K562 (cell line): ENCODE data around the gene RBM19. TPM values are rescaled to one million over a fixed set of nuclear protein-coding genes. Genes with fewer than 3 reads are reported as not detected.

Source experiments
- ATAC-seq: fragments of 200-7000 bp; cut with Tn5 transposase; 3 replicates; pipeline ENCODE4 v1.9.1; 2020; ENCODE audit warnings: moderate library complexity
- BruUV-seq: library from RNA; stranded (reverse); fragments of 400-500 nt; replicated peaks from 2 replicates; lab custom pipeline; 2021; lab: Mats Ljungman, UMichigan
- CTCF ChIA-PET: fragments of 300-600 bp; formaldehyde crosslinking; extraction: SDS; loops from one replicate; lab custom pipeline; 2021; ENCODE audit warnings: low intra/inter-chr PET ratio; lab: Yijun Ruan, JAX
- POLR2A ChIA-PET: fragments of 300-600, 350-650 bp; sonication (Branson Sonifier 250); formaldehyde crosslinking; extraction: SDS; loops from one replicate; lab custom pipeline; 2021; ENCODE audit warnings: antibody characterized with exemption, inconsistent platforms; lab: Yijun Ruan, JAX
- DNase-seq, 4 experiments: peaks; one replicate each; pipeline versions ENCODE4 v3.0.0 to v3.0.0-alpha.2; 2011 to 2018; ENCODE audit warnings: low spot score in 3 of 4, mixed read lengths in 3 of 4; ENCODE audit errors: extremely low read depth in 1 of 4
- FAIRE-seq: peaks from 2 replicates; lab custom pipeline; 2011; peaks lifted over from hg19 to GRCh38; lab: Jason Lieb, UNC
- H2AFZ ChIP-seq: 2 replicates; pipeline ENCODE4 v1.6.0; 2011; ENCODE audit warnings: low read depth, low read length, control low read depth, inconsistent platforms
- H3K27ac ChIP-seq: fragments of 200-600 bp; 3 replicates; pipeline ENCODE4 v1.8.0; 2011; ENCODE audit warnings: low read depth, mild to moderate bottlenecking, control low read depth, inconsistent platforms, low read length, moderate library complexity, mixed read lengths; ENCODE audit errors: extremely low read depth
- H3K27me3 ChIP-seq, 2 experiments: fragments of 300-600 bp in 1 of 2; 2 replicates in 1 of 2; 3 replicates in 1 of 2; pipeline versions ENCODE4 v1.6.0 to v1.8.0; 2011; ENCODE audit warnings: inconsistent platforms in 2 of 2, low read length in 2 of 2, mild to moderate bottlenecking in 1 of 2, mixed read lengths in 1 of 2, moderate library complexity in 1 of 2; ENCODE audit not compliant: control insufficient read depth in 2 of 2, insufficient read depth in 2 of 2
- H3K36me3 ChIP-seq: fragments of 300-600 bp; 3 replicates; pipeline ENCODE4 v1.8.0; 2011; ENCODE audit warnings: mild to moderate bottlenecking, low read length, inconsistent platforms; ENCODE audit not compliant: control insufficient read depth, insufficient read depth
- H3K4me1 ChIP-seq, 2 experiments: fragments of 200-600 bp in 1 of 2; replicated peaks in 1 of 2; 2 replicates in 1 of 2; 3 replicates in 1 of 2; pipeline versions ENCODE4 v1.5.1 to v1.8.0; 2011; ENCODE audit warnings: inconsistent platforms in 2 of 2, low read length in 2 of 2, mild to moderate bottlenecking in 1 of 2, mixed read lengths in 1 of 2, moderate library complexity in 1 of 2; ENCODE audit not compliant: control insufficient read depth in 2 of 2, insufficient read depth in 2 of 2
- H3K4me2 ChIP-seq: 2 replicates; pipeline ENCODE4 v1.6.1; 2011; ENCODE audit warnings: low read length, control low read depth, inconsistent platforms, mixed read lengths; ENCODE audit not compliant: insufficient read depth
- H3K4me3 ChIP-seq: fragments of 200-600 bp; sonication (generic), shearing (Covaris generic); 2 replicates; pipeline ENCODE4 v1.5.1; 2016; ENCODE audit warnings: control low read depth, inconsistent platforms
- H3K79me2 ChIP-seq: fragments of 200-600 bp; 3 replicates; pipeline ENCODE4 v1.8.0; 2011; ENCODE audit warnings: low read length, inconsistent platforms; ENCODE audit not compliant: control insufficient read depth, insufficient read depth
- H3K9ac ChIP-seq, 2 experiments: 2 replicates each; pipeline versions ENCODE4 v1.6.0 to v1.6.1; 2011; ENCODE audit warnings: low read depth in 2 of 2, low read length in 2 of 2, control low read depth in 1 of 2, inconsistent platforms in 1 of 2, mild to moderate bottlenecking in 1 of 2, mixed read lengths in 1 of 2; ENCODE audit not compliant: insufficient read depth in 1 of 2
- H3K9me1 ChIP-seq: one replicate; pipeline ENCODE4 v1.6.0; 2011; ENCODE audit warnings: inconsistent platforms, mild to moderate bottlenecking, low read length, moderate library complexity; ENCODE audit not compliant: control insufficient read depth, insufficient read depth
- H3K9me3 ChIP-seq: replicated peaks from 2 replicates; pipeline ENCODE4 v1.5.1; 2011; ENCODE audit warnings: low read depth, low read length, inconsistent platforms; ENCODE audit not compliant: control insufficient read depth, insufficient read depth
- H4K20me1 ChIP-seq: replicated peaks from 2 replicates; pipeline ENCODE4 v1.6.1; 2011; ENCODE audit warnings: low read length, inconsistent platforms, mixed read lengths; ENCODE audit not compliant: control insufficient read depth, insufficient read depth
- ATF7 ChIP-seq: fragments of 450-650 bp; IDR thresholded peaks from 2 replicates; pipeline ENCODE4 v1.7.1; 2014; ENCODE audit warnings: mild to moderate bottlenecking, moderate library complexity
- GTF2F1 ChIP-seq: IDR thresholded peaks from 2 replicates; pipeline ENCODE4 v1.6.1; 2011; ENCODE audit warnings: low read depth, low read length, improper control_type of control experiment
- HDAC6 ChIP-seq: IDR thresholded peaks from 2 replicates; pipeline ENCODE4 v1.6.1; 2012; ENCODE audit warnings: low read depth, mild to moderate bottlenecking, control low read depth, inconsistent platforms, low read length, moderate library complexity
- HNRNPL ChIP-seq: fragments of 200-400 bp; formaldehyde crosslinking; IDR thresholded peaks from 2 replicates; pipeline ENCODE4 v1.6.1; 2017; ENCODE audit warnings: low read depth, mild to moderate bottlenecking, low read length
- KDM4B ChIP-seq, 2 experiments: fragments of 450-650 bp in 1 of 2; sonication (generic) in 1 of 2; IDR thresholded peaks; 2 replicates each; pipeline ENCODE4 v1.6.1; 2016 to 2017; ENCODE audit warnings: borderline replicate concordance in 2 of 2, antibody characterized with exemption in 1 of 2, low read depth in 1 of 2, mild to moderate bottlenecking in 1 of 2
- SETDB1 ChIP-seq: IDR thresholded peaks from one replicate; pipeline ENCODE4 v1.6.1; 2012; ENCODE audit warnings: low read length, control low read depth, inconsistent platforms
- SMAD2 ChIP-seq: fragments of 150-350 bp; IDR thresholded peaks from 2 replicates; pipeline ENCODE4 v1.6.1; 2014; ENCODE audit warnings: low read depth, mild to moderate bottlenecking, low read length
- TAF1 ChIP-seq: IDR thresholded peaks from 2 replicates; pipeline ENCODE4 v1.6.1; 2011; ENCODE audit warnings: mild to moderate bottlenecking, low read length, moderate library complexity; ENCODE audit not compliant: insufficient read depth, control insufficient read depth, severe bottlenecking; ENCODE audit errors: extremely low read depth
- ZC3H11A ChIP-seq: IDR thresholded peaks from 2 replicates; pipeline ENCODE4 v1.6.1; 2012; ENCODE audit warnings: low read depth, low read length, improper control_type of control experiment
- ZNF165 ChIP-seq: fragments of 250-450 bp; sonication (Bioruptor Pico); IDR thresholded peaks from 2 replicates; pipeline ENCODE4 v1.4.0; 2020; ENCODE audit warnings: borderline replicate concordance
- WGBS: fragments of 100-300 bp; shearing (Covaris generic); methylation state at CpG from one replicate; pipeline ENCODE4 v1.1.6; 2016; ENCODE audit warnings: low coverage, mixed read lengths; ENCODE audit not compliant: insufficient coverage; ENCODE audit errors: missing lambda C conversion rate; 5-methylcytosine and 5-hydroxymethylcytosine counted together
- in situ Hi-C: fragments of 300-500 bp; cut with MboI; formaldehyde crosslinking; loops from 4 replicates; pipeline ENCODE4 v1.15.0; 2018; ENCODE audit warnings: inconsistent platforms, mixed read lengths
- intact Hi-C: fragments of 100-400 bp; cut with micrococcal nuclease; formaldehyde crosslinking; loops from 2 replicates; pipeline ENCODE4 v1.14.2; 2022
- polyA plus RNA-seq, 8 experiments: library from polyadenylated mRNA; depleted of rRNA in 4 of 8; stranded (reverse) in 5 of 8; unstranded in 3 of 8; fragments of >200 nt; fragmentation: Nextera tagmentation in 2 of 8; fragmentation: Illumina TruSeq in 1 of 8; extraction: Ambion mirVana in 2 of 8; extraction: Trizol in 1 of 8; gene quantifications; 2 replicates each; pipeline versions ENCODE4 v1.2.1 to v1.2.3, GENCODE V29; 2011 to 2014; ENCODE audit warnings: inconsistent platforms in 1 of 8, missing spikeins in 1 of 8
- total RNA-seq, 7 experiments: library from RNA; depleted of rRNA in 6 of 7; stranded (reverse); fragments of >200 nt in 6 of 7; fragmentation: Illumina TruSeq in 2 of 7; extraction: Trizol in 2 of 7; gene quantifications; 2 replicates each; pipeline versions ENCODE4 v1.2.1 to v1.2.3, GENCODE V29; 2011 to 2021; ENCODE audit warnings: low replicate concordance in 1 of 7
- TF ChIP-seq, protein P1 (sequence below), 3 experiments: fragments of 200-800 bp in 1 of 3; sonication (Bioruptor generic) in 1 of 3; sonication (generic) in 1 of 3; formaldehyde crosslinking in 1 of 3; IDR thresholded peaks; 2 replicates each; pipeline versions ENCODE4 v1.6.1 to v1.8.0; 2016 to 2022; ENCODE audit warnings: mild to moderate bottlenecking in 2 of 3, missing compliant biosample characterization in 2 of 3, missing genetic modification characterization in 2 of 3, missing genetic modification reagents in 1 of 3
- TF ChIP-seq, protein P2 (sequence below): sonication (generic); formaldehyde crosslinking; IDR thresholded peaks from 2 replicates; pipeline ENCODE4 v1.8.0; 2022; ENCODE audit warnings: missing genetic modification reagents, mild to moderate bottlenecking, moderate library complexity, borderline replicate concordance
- TF ChIP-seq, protein P3 (sequence below): sonication (generic); formaldehyde crosslinking; IDR thresholded peaks from 2 replicates; pipeline ENCODE4 v1.8.1; 2023; ENCODE audit warnings: mild to moderate bottlenecking, missing genetic modification reagents, moderate library complexity
- TF ChIP-seq, protein P4 (sequence below), 3 experiments: IDR thresholded peaks in 2 of 3; conservative IDR thresholded peaks in 1 of 3; 2 replicates each; pipeline ENCODE4 v1.5.1; 2011 to 2012; ENCODE audit warnings: low read length in 3 of 3, mild to moderate bottlenecking in 3 of 3, control low read depth in 2 of 3, improper control_type of control experiment in 1 of 3, inconsistent platforms in 1 of 3, low read depth in 1 of 3, mixed read lengths in 1 of 3, moderate library complexity in 1 of 3; ENCODE audit not compliant: insufficient read depth in 2 of 3
- TF ChIP-seq, protein P5 (sequence below): fragments of 250-450 bp; sonication (Bioruptor Pico); IDR thresholded peaks from 2 replicates; pipeline ENCODE4 v1.5.0; 2021

Gene RBM19
- total and polyA plus RNA-seq, 9 of the 15 experiments (the other 6 are each of a cell fraction or from before 2014, with no cell fraction given) = 16.0 to 58.4 (median 37.9) TPM

DNA sequence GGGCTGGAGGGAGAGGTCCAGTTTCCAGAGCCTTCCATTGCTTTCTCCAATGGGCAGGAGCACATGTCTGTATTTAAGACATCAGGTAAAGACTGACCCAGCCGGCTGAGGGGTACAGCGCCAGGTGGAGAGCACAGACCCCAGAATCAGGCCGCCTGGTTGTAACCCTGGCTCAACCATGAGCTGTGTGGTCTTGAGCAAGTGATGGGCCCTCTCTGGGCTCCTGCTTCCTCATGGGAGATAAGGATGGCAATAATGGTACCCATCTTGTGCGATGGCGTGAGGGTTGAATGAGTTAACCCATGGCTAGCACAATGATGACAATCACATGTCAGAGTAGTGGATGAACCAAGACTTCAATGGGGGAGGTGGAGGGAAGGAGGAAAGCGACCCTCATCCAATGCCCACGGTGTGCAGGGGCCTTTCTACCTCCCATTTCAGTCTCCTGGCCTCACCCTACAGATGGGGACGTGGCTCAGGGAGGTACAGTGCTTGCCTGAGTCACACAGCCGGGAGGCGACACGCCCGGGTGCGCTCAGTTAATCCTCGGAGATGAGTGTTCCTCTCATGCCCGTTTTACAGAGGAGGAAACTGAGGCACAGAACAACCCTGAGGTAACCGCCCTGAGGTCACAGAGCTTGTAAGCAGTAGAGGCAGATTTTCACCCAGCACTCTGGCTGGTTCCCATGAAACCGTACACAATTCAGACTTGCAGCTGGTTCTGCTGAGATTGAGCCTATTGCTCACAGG is 163.9 kb downstream of the RBM19 start:
- no TSS peak for BruUV-seq
- in situ Hi-C loops = no loop called here
- TF ChIP-seq, protein P1, sequence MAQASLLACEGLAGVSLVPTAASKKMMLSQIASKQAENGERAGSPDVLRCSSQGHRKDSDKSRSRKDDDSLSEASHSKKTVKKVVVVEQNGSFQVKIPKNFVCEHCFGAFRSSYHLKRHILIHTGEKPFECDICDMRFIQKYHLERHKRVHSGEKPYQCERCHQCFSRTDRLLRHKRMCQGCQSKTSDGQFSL (CRISPR knock-in tag; IDR thresholded peaks at IDR 0.05) = no peak
- TF ChIP-seq, protein P1 (tag; IDR thresholded peaks at IDR 0.05) = no peak
- TF ChIP-seq, protein P2, sequence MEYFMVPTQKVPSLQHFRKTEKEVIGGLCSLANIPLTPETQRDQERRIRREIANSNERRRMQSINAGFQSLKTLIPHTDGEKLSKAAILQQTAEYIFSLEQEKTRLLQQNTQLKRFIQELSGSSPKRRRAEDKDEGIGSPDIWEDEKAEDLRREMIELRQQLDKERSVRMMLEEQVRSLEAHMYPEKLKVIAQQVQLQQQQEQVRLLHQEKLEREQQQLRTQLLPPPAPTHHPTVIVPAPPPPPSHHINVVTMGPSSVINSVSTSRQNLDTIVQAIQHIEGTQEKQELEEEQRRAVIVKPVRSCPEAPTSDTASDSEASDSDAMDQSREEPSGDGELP (CRISPR knock-in tag) = no peak
- TF ChIP-seq ATF7 (no peak), ZC3H11A (no peak), KDM4B (IDR thresholded peaks at IDR 0.05; ENCODE audit: borderline replicate concordance in 2 of 2, low read depth in 1 of 2) (no peak), HDAC6 (no peak), SETDB1 (no peak), GTF2F1 (no peak), ZNF165 (CRISPR knock-in tag) (no peak), TAF1 (no peak), HNRNPL (no peak), SMAD2 (no peak)
- TF ChIP-seq, protein P3, sequence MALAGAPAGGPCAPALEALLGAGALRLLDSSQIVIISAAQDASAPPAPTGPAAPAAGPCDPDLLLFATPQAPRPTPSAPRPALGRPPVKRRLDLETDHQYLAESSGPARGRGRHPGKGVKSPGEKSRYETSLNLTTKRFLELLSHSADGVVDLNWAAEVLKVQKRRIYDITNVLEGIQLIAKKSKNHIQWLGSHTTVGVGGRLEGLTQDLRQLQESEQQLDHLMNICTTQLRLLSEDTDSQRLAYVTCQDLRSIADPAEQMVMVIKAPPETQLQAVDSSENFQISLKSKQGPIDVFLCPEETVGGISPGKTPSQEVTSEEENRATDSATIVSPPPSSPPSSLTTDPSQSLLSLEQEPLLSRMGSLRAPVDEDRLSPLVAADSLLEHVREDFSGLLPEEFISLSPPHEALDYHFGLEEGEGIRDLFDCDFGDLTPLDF (CRISPR knock-in tag) = no peak
- TF ChIP-seq, protein P4, sequence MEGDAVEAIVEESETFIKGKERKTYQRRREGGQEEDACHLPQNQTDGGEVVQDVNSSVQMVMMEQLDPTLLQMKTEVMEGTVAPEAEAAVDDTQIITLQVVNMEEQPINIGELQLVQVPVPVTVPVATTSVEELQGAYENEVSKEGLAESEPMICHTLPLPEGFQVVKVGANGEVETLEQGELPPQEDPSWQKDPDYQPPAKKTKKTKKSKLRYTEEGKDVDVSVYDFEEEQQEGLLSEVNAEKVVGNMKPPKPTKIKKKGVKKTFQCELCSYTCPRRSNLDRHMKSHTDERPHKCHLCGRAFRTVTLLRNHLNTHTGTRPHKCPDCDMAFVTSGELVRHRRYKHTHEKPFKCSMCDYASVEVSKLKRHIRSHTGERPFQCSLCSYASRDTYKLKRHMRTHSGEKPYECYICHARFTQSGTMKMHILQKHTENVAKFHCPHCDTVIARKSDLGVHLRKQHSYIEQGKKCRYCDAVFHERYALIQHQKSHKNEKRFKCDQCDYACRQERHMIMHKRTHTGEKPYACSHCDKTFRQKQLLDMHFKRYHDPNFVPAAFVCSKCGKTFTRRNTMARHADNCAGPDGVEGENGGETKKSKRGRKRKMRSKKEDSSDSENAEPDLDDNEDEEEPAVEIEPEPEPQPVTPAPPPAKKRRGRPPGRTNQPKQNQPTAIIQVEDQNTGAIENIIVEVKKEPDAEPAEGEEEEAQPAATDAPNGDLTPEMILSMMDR (IDR thresholded peaks at IDR 0.05 in 2 of 3, conservative IDR thresholded peaks at IDR 0.05 in 1 of 3; ENCODE audit: insufficient read depth in 2 of 3, low read depth in 1 of 3, low read length in 3 of 3) = no peak
- TF ChIP-seq, protein P5, sequence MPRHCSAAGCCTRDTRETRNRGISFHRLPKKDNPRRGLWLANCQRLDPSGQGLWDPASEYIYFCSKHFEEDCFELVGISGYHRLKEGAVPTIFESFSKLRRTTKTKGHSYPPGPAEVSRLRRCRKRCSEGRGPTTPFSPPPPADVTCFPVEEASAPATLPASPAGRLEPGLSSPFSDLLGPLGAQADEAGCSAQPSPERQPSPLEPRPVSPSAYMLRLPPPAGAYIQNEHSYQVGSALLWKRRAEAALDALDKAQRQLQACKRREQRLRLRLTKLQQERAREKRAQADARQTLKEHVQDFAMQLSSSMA (CRISPR knock-in tag) = no peak

More for the DNA sequence above, 163.9 kb downstream of the RBM19 start:
- Histone ChIP-seq H3K79me2 (no peaks in the 10 kb centered on the region), H3K4me1 (peaks cover 0 to 12% of the 10 kb centered on the region in 2 experiments; a peak in 2 of 5 replicates), H3K9me1 (no peaks in the 10 kb centered on the region), H3K9ac (no peak overlapping the region), H3K27ac (no peak overlapping the region), H3K4me3 (no peak overlapping the region), H3K36me3 (no peaks in the 10 kb centered on the region), H4K20me1 (peaks cover 6% of the 10 kb centered on the region), H3K27me3 (peaks cover 2 to 15% of the 10 kb centered on the region in 2 experiments; a peak in 4 of 5 replicates), H3K4me2 (no peak overlapping the region), H3K9me3 (no peaks in the 10 kb centered on the region), H2AFZ (no peak overlapping the region)
- intact Hi-C loops = no loop called here
- ATAC-seq = no peak
- DNase-seq = no peak
- no peak for FAIRE-seq
- ChIA-PET CTCF (no interaction called here), POLR2A (no interaction called here)
- 23% methylated on average over 13 of the region's 17 CpGs for WGBS
